ENCODE data around the gene KIF2A.

KIF2A gene

DNA sequence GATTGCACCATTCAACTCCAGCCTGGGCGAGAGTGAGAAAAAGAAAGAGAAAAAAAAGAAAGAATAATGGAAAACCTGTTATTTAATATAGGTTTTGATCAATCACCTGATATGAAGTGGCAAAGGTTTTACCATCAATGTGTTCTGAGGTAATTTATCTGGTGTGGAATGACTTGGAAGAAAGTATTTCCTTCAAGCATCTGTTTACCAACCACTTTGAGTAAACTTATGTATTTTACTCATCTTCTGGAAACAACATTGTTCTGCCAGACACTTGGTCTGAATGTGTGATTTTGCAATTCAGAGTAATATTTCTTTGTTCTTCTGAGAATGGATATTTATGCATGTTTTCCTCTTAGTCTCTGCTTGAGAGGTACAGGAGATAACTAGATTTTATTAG lies 24.3 kb downstream of the KIF2A start:
- DNase-seq = no peak

DNA sequence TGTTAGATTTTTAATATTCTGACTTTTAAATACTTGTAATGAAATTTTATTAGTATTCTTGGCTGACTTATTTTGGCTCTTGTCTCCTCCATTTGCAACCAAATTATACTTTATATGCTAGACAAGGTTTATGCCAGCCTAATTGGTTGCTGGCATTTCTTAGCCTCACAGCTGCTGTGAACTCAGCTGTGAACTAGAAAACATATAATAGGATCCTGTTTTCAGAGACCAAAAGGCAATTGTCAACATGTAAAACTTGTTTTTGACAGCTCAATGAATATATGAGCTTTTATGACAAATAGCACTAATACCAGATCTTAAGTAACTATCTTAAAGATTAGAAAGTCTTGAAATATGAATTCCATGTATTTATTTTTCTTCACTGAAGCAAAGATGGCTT lies 25.9 kb downstream of the KIF2A start:
- no peak for DNase-seq

DNA sequence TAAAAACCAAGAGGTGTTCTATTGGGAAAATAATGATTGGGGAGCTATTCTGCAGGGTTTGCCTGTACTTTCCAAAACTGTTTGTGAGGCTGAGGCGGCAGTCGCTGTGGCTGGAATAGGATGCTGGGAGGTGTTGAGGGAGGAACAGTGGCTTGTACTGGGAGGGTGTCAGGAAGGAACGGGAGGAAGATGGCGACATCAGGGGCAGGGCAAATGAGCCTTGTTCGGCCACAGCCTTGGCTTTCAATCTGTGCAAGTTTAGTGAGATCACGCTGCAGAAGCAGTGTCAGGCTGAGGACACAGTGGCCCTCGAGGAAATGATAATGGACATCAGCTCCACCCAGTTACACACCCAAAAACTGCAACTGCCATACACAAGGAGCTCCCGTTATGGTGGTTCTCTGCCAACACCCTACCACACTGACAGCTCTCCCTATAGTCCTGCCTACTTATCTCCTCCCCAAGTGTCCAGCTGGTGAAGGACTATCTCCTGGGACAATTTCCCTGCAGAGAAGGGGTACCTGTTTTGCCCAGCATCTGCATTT lies 27.3 kb downstream of the KIF2A start:
- DNase-seq = no peak

DNA sequence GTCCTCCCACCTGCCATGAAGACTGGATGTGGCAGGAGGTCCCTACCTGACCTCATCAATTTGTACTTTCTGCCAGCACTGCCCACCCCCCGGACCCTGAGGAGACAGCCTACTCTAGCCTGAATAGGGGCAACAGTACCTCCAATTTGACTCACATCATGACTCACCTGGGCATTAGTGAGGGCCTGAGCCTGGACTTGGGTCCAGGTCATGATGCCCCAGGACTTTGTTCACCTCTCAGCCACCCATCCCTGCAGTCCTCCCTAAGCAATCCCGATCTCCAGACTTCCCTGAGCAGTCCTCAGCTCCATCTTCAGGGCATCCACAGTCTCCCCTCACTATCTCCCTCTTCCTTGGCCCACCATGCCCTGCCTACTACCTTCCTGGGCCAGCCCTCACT lies 28.1 kb downstream of the KIF2A start:
- DNase-seq = no peak

DNA sequence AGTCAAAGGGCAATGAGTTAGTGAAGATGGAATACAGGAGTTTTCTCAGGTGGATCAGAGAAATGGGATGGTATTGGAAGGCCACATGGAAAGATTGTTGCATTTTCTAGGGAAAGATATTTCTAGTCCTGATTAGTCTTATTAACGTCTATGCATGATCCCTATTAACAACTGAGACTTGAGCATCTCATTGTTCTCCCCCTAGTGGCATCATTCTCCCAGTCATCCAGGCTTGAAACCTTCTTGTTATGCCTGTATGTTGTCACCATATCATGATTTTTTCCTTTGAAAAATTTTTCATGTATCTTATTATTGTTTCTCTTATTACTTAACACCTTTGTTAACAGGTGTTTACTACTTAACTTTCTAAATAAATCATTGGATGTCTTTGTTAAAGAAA lies 34.4 kb downstream of the KIF2A start:
- no peak for DNase-seq

DNA sequence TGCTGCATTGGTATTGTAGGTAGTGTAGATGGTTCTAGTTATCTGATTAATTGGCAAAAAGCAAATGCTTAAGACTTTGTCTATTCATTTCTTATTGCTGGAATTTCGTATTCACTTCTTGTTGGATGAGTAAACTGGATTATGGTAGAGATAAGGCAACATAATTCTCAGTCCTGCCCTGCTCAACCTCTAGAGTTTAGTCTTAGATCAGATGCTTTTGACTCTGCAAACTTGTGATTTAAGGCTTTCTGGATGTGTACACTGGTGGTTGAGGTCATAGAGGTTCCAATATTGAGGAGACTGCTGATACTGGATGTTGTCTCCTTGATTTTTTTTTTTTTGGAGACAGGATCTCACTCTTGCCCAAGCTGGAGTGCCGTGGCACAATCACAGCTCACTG lies 35.0 kb downstream of the KIF2A start:
- no peak for DNase-seq

DNA sequence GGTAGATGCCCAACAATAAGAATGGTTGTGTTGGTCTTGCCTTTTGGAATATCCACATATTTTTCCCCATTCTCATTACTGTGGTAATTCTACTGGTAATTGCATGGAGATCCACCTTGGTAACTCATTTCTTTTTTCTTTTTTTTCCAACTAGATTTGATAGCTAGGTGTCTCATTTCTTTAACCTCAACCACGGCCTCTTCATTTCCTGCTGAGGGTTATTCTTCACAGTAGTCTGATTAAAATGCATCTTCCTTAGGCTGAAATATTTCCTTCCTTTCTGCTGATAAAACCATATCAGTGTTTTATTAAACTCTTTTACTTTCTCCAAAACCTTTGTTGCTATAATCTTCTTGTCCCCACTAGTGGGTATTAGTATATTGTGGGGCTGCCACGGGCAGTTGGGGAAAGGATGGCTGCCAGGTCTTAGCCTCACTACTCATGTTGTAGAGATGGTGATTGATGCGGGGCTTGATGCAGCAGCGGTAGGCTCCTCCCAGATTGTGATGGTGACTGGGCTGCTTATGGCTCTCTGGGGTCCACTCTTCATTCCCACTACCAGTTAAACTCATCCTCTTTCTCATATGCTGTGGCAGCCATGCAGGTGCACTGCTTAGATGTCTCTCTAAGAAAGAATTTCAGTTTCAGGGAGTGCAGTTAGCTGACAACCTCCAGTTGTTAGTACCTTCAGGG lies 35.9 kb downstream of the KIF2A start:
- peak; percentile 16 for DNase-seq

DNA sequence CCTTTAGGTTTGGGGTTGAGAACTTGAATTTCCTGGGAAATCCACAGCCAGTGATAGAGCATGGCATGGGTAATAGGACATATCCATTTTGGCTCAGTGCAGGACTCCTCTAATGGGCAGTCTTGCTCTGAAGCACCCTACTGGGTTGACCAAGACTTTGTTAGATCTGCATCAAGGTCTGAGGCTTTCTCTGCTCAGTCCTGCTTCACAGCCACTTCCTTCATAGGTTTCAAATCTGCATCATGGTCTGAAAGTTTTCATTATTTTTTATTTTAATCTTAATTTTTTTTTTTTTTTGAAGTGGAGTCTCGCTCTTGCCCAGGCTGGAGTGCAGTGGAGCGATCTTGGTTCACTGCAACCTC lies 36.5 kb downstream of the KIF2A start:
- DNase-seq = no peak

DNA sequence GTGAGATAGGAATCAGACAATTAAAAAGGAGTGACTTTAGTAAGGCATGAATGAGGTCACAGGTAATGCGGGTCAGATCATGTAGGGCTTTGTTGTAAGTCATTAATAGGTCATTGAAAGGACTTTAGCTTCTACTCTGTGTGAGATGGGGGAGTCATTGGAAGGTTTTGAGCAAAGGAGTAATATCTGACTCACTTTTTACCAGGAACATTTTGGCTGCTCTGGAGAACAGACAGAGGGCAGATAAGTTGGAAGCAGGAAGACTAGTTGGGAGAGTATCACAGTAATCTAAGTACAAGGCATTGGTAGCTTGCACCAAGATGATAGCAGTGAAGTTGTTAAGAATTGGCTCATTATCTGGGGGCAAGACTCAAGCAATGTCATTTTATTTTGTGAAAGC lies 37.4 kb downstream of the KIF2A start:
- no peak for DNase-seq

DNA sequence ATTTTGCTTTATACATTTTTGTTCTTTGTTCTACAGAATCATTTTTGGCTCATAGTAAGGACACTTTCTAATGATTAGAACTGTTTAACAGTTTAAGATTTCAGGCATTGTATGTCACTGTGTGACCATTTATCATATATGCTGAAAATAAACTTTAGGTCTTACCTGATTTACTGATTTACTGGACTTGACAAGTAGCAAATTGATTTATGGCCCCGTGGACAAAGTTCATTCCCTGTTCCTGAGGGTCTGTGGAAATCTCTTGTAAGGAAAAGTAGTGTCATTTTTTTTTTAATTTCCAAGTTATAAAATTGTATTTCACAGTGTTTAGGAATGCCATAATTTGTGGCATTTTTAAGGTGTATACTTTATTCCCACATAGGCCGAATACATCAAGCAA lies 40.7 kb downstream of the KIF2A start:
- no peak for DNase-seq

DNA sequence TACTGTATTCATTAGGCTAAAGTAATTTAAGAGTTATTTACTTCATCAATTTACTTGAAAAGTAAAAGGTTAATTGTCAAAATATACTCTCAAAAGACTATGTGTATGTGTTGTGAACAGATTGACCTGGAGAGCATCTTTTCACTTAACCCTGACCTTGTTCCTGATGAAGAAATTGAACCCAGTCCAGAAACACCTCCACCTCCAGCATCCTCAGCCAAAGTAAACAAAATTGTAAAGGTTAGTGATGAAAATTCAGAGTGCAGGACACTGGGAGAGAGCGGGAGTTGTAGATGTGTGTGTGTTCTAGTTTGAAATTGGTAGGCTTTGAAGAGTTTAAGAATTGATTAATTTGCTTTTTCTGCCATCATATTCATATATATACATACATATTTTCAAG lies 41.9 kb downstream of the KIF2A start:
- DNase-seq = no peak

DNA sequence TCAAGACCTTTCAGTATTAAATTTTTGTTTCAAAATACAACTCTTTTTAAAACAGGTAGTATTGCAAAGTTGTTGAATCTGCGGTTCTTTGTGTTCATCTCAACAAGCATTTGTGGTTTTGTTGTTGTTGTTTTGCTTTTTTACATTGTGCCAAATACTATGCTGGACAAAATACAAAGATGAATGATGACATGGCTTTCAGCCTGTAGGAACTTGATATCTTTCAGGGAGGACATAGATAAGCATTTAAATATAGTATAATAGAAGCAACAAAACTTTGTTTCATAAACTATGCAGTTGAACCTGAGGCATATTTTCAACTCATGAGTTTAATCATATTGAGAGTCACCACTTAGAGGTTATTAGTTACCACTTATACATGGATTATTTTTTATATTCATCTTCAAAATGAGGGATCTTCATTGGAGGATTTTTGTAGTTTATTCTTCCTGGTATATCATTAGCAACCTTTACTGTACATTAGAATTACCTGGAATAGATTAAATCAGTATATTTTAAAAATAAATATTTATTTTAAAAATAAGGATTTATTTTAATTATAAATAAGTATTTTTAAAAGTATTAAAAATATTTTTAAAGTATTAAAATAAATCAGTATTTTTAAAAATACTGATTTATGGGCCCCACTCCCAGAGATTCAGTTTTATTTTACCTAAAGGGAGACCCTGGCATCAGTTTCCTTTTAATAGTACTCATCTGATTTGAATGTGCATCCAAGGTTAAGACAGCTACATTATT lies 42.9 kb downstream of the KIF2A start:
- no peak for DNase-seq

DNA sequence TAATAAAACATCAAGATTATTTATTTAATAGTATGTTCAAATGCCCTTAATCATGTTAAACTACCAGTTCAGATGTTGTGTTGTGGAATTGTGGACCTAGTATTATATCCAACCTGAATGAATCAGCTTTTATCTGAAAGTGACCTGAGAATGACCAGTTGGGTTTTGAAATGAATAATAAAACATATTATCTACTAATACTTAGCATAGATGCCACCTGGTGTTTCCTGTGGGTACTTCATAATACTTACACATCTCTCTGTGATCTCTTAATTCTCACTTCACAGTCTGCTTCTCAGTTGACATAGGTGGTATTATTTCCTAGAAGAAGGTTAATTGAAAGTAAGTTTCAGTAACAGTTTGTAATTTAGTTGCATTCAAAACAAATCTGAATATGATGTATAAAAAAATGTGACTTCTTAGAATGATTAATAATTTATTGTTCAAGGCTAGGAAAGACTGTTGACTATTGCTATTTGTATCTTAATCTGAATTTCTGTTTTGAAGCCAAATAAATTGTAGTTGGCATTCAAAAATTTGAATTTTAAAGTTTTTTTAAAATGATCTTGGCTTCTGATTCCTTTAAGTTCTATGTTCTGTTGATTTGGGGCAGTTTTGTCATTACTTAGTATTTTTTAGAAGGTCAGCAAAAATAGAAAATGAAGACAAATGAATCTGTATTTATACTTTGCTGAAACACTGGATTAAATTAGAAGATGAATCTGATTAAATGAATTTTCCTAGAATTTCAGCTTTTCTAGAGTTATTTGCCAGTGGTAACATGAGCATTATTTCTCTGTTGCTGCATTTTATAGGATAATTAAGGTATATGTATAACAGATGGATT lies 48.2 kb downstream of the KIF2A start:
- DNase-seq = peak; percentile 70

DNA sequence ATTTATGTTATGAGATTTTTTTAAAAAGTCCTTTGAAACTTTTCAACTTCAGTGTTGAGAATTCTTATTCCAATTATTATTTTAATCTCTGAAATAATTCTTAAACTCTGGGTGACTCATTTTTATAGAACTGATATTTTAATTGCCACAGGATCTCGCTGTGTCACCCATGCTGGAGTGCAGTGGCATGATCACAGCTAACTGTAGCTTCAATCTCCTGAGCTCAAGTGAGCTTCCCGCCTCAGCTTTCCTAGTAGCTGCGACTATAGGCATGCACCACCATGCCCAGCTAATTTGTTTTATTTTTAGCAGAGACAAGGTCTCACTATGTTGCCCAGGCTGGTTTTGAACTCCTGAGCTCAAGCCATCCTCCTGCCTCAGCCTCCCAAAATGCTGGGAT lies 56.7 kb downstream of the KIF2A start:
- no peak for DNase-seq

DNA sequence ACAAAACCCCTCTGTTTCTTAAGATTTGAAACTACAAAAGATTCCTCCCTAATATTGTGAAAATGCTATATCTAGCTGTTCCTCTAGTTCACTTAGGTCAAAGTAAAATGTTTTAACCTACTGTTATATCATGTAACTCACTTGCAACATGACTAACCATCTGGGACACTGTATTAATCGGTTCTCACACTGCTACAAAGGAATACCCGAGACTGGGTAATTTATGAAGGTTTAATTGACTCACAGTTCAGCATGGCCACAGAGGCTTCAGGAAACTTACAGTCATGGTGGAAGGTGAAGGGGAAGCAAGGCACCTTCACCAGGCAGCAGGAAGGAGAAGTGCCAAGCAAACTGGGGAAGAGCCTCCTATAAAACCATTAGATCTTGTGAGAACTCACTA lies 63.0 kb downstream of the KIF2A start:
- no peak for DNase-seq

DNA sequence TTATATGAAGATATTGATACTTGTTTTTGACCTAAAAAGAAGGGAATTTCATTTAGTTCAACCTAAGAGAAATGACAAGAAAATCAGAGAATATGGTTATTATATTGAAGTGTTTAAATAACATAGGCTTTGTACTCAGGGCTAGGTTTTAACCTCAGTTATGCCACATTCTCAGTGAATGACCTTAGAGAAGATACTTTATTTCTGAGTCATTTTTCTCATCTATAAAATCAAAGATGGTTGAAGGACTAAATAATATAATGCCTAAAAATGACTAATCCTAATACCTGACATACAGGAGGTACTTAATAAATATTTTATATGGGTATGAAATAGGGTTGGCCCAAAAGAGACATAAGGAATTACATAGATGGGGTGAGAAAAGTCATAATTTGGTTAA lies 65.4 kb downstream of the KIF2A start:
- no peak for DNase-seq

DNA sequence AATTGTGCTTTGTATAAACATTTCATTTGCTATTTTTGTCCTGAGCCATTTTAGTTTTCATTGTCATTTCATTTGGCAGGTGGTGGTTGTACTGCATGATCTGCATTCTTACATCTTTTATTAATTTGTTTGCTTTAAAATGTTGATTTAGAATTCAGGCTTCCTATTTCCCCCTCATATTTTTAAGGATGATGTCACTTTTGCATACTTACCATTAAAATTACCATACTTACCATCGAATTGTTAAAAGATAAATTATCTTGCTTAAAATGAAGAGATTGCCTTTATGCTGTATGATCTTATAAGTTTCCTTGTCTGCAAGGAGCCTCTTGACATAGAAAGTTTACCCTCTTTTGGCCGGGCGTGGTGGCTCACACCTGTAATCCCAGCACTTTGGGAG lies 66.6 kb downstream of the KIF2A start:
- DNase-seq = no peak

DNA sequence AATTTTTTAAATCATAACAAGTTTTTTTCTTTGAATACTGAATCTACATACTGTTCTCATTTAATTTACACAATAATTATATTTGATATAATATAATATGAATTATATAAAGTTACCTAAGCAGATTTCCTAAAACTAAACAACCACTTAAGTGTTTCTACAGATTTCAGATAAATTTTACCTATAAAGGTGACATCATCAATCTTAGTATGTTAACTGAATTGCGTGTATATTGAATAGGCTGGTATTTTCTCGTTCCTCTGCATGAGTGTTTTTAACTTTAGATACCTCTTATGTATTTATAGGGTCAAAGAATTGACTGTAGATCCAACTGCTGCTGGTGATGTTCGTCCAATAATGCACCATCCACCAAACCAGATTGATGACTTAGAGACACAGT lies 67.4 kb downstream of the KIF2A start:
- DNase-seq = no peak

DNA sequence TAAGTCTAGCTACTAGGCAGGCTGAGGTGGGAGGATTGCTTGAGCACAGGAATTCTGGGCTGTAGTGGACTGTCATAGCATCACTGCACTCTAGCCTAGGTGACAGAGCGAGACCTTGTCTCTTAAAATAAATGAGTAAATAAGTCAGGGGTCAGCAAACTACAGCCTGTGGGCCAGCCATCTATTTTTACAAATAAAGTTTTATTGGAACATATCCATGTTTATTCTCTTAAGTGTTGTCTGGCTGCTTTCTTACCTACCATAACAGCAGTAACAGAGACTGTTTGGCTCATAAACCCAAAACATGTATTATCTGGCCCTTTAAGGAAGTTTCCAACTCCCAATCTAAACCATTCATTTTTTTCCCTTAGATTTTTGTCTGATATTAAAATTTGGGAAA lies 68.1 kb downstream of the KIF2A start:
- DNase-seq = no peak

DNA sequence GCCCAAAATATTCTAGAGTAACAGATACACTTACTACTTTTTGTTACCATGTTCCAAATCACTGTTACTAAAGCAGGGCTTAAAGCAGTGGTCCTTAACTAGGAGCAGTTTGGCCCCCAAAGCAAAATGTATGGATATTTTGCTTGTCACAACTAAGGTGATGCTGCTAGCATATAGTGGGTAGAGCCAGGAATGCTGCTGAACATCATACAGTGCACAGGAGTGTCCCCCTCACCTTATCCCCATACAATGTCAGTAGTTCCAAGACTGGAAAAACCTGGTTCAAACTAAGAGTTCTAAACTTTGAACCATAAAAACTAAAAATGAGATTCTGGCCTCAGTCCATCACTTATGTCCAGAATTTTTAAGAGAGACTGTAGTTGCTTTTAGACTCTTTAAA lies 69.6 kb downstream of the KIF2A start:
- no peak for DNase-seq

DNA sequence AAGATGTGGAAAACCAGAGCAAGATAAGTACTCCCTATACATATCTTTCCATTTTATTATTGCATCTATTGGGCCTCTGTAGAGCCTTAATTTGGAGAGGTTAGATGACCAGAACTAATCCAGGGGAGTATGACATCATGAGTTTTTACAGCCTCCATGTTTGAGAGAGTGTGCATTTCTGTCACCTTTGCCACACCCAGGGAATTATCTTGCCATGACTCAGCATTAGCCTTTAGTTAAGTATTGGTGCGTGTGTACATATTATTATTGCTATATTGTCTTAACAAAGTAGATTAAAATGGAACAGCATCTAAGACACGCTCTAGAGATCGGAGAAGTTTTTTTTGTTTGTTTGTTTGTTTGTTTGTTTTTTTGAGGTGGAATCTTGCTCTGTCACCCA lies 70.1 kb downstream of the KIF2A start:
- no peak for DNase-seq

DNA sequence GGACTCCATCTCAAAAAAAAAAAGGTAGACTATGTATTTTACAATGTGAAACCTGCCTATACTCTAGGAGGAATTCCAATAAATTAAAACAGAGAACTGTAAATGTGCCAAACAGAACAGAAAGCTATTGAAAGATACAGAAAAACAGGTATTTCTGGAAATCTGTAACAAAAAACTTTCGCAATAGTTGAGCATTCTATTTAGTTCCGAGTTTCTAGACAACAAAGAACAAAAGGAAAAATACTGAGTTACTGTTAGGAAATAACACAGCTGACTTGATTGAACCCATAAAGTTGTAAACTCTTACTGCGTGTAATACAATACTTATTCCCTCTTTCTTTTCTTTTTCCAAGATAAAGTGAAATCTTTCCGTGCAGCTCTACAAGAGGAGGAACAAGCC lies 79.1 kb downstream of the KIF2A start:
- DNase-seq = no peak

DNA sequence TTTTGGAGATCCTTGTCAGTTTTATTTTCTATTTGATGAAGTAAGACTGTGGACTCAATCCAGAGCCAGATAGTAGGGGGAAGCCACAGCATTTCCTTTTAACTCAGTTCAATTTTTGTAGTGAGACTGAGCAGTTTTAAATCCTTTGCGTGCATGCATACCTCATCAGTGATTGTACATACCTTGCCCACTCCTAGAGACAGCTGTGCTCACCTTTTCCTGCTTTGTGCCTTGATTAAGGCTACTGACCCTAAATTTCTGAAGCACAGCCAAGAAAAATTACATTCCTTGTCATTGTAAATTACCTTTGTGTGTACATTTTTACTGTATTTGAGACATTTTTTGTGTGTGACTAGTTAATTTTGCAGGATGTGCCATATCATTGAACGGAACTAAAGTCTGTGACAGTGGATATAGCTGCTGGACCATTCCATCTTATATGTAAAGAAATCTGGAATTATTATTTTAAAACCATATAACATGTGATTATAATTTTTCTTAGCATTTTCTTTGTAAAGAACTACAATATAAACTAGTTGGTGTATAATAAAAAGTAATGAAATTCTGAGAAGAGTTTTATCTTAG lies 79.9 kb downstream of the KIF2A start:
- no peak for DNase-seq
